ENCODE data around the gene RNF180.
"Not testable (repeated sequence)": the region's sequence is repeated elsewhere in the genome, so short reads cannot be mapped to it uniquely, and the experiment has no call there.

RNF180 gene

DNA sequence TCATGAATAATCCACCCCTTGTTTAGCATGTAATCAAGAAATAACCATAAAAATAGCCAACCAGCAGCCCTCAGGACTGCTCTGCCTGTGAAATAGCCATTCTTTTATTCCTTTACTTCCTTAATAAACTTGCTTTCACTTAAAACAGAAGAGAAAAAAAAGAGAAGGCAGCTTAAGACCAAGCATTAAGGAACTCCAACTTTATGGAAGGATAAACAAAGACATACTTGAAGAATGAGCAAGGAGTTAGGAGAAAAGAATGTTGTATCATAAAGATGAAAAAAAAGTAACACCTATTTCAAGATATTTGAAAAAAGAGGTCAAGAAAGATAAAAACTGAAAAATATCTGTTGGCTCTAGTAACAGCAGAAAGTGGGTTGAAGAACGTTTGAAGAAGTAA lies 107.6 kb downstream of the RNF180 start:
- DNase-seq (ENCODE audit: low spot score), result no peak

DNA sequence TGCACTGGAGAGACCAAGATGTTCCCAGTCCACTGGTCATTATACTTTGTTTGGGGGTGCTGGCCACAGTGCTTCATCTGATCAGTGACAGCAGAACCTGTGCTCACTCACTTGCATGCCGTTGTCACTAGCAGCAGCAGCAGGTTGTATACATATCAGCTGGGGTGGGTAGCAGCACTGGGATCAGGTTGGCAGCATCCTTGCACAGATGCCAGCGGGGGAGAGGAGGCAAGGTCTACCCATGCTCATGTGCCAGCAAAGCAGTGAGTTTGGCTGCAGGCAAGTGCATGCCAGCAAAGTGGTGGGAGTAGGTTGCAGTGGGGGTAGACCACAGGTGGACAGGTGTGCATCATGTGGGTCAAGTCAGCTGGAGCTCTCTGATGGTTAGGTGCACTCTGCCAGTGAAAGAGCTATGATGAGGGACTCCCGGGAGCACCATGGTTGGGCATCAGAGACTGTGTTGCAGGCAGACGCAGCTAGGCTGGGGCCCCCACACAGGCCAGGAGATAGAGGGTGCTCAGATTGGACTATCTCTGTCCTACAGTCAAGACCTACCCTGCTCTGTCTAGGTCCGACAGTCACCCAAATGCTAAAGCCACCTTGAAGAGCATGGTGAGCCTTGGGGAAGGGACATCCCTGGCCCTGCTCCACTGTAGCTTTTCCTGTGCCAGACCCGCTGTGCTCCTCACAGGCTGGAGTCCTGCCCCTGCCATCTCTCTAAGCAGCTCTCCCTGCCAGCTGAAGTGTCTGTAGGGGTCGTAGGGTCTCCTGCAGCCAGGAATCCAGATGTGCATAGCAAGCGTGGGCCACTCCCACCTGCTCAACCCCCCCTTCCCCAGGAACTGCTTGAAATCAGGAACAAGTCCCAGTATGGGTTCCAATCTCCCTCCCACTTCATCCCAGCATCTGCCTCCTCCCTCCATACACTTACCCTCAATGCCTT lies 119.8 kb downstream of the RNF180 start:
- no peak for DNase-seq (ENCODE audit: low spot score)

DNA sequence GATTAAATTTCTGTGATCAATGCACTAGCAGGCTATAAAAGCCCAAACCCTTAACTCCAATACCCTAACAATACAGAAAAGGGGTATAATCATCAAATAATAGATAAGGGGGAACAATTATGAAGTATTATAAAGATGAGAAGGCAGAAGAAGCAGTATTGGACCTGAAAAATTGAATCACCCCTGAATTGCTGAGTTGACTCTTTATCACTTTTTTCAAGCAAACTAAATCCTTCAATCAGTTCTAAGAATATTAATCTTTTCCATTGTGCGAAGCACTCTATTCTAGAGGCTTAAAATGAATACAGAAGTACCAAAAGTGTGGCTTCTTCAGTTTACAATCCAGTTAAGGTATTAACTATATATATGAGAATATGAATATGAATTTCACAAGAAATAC lies 120.7 kb downstream of the RNF180 start:
- DNase-seq (ENCODE audit: low spot score), result no peak

DNA sequence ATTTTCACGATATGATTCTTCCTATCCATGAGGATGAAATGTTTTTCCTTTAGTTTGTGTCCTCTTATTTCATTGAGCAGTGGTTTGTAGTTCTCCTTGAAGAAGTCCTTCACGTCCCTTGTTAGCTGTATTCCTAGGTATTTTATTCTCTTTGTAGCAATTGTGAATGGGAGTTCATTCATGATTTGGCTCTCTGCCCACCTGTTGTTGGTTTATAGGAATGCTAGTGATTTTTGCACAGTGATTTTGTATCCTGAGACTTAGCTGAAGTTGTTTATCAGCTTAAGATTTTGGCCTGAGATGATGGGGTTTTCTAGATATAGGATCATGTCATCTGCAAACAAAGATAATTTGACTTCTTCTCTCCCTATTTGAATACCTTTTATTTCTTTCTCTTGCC lies 122.9 kb downstream of the RNF180 start:
- DNase-seq (ENCODE audit: low spot score), result not testable (repeated sequence)

DNA sequence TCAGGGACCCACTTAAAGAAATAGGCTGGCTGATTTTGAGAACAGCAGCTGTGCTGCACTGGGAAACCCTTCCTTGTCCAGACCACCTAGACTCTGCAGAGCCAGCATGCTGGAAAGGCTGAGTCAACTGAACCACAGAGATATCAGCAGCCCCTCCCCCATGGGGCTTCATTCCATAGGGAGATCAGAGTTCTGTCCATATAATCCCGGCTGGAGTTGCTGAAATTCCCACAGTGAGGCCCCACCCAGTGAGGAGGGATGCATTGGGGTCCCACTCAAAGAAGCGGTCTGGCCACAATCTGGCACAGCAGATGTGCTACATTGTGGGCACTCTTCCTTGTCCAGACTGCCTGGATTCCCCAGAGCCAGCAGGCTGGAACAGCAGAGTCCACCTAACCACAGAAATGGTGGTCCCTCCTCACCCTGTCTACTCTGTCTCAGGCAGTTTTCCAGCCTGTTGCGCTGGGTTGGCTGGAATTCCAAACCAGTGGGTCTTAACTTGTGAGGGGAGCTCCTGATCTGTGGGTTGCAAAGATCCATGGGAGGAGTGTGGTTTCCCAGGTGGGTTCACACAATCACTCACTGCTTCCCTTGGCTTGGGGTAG lies 127.1 kb downstream of the RNF180 start:
- DNase-seq (ENCODE audit: low spot score), result no peak

DNA sequence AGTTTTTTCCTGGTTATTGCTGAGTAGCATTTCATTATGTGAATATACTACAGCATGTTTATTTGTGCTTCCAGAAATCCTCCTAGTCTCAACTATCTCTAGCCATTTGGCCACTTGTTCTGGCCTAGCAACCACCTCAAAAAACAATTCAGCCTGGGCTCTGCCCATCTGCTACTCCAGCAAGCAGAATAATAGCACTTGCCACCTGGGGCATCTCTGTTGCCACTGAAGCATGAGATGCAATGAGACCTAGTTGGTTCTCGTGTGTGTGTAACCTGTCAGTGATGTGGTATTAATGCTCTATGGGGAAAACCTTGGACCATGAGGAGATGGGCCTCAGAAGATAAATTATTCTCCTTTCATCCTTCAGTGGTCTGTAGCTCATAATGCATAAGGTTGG lies 129.5 kb downstream of the RNF180 start:
- DNase-seq (ENCODE audit: low spot score), result no peak

DNA sequence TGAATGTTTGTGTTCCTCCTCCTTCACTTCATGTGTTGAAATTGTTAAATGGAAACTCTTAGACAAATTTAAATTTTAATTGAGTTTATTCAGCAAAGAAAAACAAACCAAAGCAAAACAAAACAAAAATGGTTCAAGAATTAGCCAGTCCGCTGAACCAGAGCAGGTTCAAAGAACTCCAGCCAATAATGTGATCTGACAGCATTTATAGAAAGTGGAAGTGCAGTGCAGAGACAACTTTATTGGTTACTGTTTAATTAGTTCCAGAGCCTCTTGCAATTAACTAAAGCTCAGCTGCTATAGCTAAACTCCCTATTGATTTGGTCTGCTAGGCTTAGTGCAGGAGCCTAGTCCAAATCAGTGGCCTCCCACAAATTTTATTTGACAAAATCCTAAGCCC lies 132.9 kb downstream of the RNF180 start:
- DNase-seq (ENCODE audit: low spot score), result no peak

DNA sequence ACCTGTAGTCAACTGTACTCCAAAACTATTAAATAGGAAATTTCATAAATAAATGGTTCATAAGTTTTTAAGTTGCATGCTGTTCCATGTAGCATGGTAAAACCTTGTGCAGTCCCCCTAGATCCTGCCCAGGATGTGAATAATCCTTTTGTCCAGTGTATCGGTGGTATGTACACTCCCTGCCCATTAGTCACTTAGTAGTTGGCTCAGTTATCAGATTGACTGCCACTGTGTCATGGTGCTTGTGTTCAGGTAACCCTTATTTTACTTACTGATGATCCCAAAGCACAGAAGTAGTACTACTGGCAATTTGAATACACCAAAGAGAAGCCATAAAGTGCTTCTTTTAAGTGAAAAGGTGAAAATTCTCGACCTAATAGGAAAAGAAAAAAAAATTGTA lies 134.2 kb downstream of the RNF180 start:
- DNase-seq (ENCODE audit: low spot score), result no peak

DNA sequence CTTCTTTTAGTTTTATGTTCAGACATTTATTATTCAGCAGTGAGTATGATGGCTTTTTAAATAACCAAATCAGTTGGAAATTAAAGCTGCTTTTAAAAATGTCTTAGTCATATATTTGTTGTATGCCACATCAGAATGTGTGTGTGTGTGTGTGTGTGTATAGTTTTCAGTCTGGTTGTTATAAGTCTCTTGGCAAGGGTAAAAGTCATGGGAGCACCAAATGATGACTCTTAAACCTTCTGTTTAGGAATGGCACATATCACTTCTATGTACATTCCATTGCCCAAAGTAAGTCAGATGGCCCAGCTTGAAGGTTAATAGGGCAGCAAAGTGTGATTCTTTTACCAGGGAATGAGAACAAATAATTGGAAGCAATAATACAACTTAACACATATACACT lies 135.9 kb downstream of the RNF180 start:
- DNase-seq (ENCODE audit: low spot score), result no peak

DNA sequence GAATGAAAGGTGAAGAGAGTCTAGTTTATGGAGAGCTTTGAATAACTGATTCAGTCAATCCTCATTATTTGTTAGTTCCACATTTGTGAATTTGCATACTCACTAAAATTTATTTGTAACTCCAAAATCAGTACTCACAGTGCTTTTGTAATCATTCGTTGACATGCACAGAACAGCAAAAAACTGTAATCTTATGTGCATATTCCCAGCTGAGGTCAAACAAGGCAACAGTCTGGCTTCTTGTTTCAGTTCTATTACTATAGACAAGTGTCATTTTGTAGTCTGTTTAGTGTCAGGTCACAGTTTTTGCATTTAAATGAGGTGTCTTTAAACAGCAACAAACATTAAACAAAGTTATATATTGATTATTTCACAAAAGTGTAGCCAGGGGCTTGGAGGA lies 142.5 kb downstream of the RNF180 start:
- DNase-seq (ENCODE audit: low spot score), result no peak

DNA sequence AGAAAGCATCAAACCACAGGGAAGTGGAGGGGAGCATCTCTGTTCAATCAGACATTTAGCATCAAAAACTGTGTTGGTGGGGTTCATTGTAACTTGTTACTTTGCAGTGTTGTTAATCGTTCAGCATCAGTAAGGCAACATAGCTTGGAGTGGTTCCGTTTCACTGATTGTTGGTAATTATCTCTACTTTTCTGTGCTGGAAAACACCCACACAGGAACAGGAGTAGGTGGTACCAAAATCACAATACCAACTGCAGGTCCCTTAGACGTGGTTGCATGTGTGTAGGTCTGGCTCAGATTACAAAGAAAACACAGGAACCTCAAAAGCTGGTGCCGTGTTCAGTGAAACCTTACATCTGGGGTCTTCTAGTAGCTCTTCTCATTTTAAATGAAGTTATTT lies 146.8 kb downstream of the RNF180 start:
- no peak for DNase-seq (ENCODE audit: low spot score)

DNA sequence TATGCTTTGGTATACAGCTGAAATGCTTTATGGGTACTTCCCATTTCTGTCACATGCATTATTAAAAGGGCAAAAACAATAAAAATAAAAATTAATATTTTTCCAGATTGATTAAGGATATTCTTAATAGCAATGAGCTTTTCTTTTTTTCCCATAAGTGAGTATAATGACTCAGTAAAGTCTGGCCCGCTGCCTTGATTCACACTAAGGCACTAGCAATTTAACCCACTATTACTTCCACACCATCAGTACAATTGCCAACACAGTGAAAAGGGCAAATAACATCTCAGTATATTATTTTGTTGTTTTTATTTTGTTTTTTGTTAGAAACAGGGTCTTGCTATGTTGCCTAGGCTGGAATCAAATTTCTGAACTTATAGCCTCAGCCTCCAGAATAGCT lies 150.1 kb downstream of the RNF180 start:
- DNase-seq (ENCODE audit: low spot score), result no peak

DNA sequence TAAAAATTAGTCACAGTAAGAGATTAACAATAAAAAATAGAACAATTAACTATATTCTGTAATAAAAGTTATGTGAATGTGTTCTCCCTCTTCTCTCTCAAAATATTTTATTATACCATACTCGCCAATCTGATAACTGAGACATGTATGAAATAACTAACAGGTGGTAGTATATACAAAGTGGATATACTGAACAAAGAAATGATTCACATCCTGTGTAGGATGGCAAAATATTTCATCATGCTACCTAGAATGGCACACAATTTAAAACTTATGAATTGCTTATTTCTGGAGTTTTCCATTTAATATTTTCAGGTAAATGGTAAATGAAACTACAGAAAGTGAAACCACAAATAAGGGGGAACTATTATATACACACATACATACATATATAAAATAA lies 152.5 kb downstream of the RNF180 start:
- DNase-seq (ENCODE audit: low spot score), result no peak

DNA sequence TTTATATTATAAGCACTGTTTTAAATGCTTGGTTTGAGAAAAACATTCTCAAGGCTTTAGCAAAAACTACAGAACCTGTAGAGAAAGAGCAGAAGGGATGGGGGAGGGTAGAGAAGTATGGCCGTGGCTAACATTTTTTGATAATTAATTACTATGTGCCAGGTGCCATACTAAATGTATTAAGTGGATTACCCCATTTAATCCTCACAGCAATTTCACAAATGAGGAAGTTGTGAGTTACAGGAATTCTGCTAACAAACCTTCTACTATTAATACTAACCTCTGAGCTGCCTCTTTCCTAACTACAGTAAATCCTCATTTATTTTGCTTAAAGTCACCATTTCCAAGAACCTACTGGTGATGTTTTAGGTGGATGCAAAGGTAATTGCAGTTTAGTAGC lies 157.9 kb downstream of the RNF180 start:
- no peak for DNase-seq (ENCODE audit: low spot score)

DNA sequence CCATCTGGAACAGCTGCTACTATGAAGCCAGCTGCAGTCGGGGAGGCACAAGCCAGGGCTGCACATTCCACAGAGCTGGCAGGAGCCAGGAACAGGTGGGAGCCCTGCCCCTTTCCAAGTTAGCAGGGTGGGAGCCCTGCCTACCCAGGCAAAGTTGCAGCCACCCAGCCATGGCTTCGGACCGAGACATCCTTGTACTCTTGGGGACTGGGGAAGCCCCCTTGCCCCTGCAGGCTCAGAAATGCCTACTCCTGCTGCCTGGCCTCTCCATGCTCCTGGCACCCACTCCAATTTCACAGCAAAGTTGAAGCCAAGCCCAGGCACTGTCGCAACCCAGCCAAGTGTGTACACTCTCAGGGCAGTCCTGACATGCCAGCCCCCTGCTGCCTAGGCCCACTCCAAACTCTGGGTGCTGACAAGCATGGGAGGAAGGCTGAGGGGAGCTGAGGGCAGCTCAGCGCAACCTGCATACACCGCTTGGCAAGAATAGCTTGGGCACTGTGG lies 165.1 kb downstream of the RNF180 start:
- no peak for DNase-seq (ENCODE audit: low spot score)

DNA sequence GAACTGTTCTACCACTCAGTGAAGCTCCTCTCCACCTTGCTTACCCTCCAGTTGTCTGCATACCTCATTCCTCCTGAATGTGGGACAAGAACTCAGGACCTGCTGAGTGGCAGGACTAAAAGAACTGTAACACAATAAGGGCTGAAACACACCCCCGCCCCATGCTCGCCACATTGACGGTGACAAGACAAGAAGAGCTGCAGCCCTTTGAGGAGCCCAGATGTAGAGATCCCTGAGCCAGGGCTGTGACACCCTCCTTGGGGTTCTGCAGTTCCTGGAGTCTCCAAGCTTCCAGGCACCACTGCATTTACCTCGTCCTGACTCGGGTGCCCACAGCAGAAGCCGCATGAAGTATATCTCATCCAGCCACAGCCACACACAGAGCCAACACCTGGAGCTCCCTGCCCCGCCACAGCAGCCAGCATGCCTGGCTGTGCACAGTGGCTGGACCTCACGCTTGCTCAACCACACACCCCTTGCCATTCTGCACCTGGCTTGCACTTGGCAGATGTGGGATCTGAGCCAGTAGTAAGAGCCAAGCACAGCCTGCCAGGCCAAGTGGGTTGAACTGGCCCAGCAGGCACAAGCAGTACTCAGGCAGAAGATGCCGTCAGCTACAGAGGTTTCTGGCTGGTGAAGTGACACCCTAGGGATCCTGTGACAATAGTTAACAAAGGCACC lies 166.1 kb downstream of the RNF180 start:
- DNase-seq (ENCODE audit: low spot score), result peak; percentile 9

DNA sequence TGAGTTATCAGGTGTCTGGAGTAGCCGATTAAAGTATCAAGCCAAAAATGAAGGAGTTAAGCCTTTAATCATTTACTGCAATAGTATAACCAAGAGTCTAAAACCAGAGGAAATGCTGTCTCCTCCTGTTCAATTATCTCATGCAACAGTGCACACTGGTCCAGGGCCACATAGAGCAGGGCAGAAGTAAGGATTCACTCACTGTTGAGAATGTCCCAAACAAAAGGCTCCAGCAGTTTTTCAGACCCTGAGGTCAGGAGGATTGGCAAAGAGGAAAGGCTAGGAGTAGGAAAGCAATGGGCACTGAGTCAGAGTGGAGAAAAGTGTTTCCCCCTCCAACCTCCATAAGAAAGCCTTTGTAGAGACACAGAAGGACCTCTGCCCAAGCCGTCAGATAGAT lies 168.2 kb downstream of the RNF180 start:
- peak; percentile 11 for DNase-seq (ENCODE audit: low spot score)

DNA sequence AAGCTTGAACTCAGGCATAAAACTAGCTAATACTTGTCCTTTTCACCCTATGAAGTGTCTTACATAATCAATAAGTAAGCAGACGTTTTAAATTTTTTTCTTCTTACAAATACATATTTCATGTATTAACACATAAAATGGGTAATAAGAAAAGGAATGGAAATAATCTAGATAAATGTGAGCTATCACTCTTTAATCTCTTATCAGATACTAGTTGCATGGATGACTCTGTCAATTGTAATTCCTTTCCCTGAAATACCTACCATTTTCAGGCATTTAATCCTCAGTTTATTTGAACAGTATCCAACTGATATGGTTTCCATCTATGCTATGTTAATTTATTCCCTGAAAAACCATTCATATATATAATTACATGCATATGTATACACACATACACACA lies 174.1 kb downstream of the RNF180 start:
- no peak for DNase-seq (ENCODE audit: low spot score)

DNA sequence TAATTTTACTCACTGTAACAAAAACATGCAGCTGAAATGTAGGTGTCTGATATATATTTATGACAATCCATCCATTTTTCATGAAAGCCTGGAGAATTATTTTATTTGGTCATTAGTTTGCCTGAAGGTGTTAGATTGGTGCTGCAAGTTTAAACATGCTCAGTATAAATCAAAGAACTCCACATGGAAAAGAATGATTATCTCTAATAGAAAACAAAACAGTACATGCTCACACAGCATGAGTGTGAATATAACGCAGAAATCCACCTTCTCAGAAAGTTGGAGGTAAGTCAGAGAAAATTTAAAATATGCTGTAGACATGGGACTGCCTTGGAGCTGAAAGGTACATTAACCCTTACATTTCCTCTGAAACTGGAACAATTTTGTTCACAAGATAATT lies 174.7 kb downstream of the RNF180 start:
- DNase-seq (ENCODE audit: low spot score), result no peak

DNA sequence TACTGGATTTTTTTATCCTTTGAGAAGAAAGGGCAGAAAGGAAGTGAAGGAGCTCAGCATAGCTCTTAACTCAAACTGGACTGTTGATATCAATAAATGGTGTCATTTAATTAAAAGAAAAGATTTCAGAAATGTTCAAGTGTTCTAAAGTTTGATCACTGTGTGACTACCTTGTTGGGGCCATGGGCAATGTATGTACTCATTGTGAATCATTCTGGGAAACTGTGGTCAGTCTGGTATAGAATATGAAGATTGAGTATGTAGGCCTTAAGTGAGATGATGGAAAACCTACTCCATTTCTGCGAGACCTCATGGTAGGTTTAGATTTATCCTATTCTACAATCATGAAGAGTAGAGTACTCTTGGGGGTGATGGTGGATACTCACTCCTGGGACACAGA lies 175.7 kb downstream of the RNF180 start:
- DNase-seq (ENCODE audit: low spot score), result no peak

DNA sequence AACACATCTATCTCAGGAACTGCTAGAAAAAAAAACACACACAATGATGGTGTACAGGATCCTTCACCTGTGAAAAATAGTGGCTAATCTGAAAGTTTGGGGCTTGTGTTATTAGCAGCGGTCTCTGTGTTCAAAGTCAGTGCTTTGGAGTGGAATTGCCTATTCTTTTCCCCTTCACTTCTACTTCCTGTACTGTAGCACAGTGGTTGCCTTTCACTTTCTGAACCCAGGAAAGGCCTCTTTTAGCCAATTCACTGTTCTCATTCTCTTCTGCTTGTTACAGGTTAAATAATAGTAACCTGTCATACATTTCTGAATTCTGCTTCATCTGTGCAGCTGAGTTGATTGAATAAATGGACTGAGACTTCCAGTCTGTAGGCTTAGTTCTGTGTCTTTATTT lies 178.9 kb downstream of the RNF180 start:
- no peak for DNase-seq (ENCODE audit: low spot score)

DNA sequence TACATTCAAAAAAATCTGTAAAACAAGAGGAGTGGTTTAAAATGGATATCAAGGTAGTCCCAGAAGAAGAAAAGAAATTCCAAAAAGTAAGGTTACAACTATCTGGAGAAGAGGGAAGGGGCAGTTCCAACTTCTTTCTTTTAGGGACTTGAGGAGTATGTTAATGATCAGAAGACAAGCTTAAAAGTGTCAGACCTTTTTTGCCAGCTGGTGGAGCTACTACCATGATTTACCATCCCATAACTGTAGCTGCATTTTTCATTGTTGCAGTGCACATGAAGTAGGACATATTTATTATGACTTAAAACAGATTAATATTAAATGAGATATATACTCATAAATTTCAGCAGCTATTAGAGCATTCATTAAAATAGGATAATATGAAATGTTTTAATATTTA lies 181.7 kb downstream of the RNF180 start:
- DNase-seq (ENCODE audit: low spot score), result no peak

DNA sequence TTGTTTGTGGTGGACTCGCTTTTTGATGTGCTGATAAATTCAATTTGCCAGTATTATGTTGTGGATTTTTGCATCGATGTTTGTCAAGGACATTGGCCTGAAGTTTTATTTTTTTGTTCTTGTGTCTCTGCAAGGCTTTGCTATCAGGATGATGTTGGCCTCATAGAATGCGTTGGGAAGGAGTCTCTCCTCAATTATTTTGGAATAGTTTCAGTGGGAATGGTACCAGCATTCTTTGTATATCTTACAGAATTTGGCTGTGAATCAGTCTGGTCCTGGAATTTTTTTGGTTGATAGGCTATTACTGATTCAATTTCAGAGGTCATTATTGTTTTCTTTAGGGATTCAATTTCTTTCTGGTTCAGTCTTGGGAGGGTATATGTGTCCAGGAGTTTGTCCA lies 198.8 kb downstream of the RNF180 start:
- DNase-seq (ENCODE audit: low spot score), result no peak
